Activated CD4-positive, alpha-beta T cell treated with anti-CD3 and anti-CD28 coated beads, Interleukin-2, Interleukin-4, amounts not matched to agents 100 ng/mL and 50 ng/mL, durations not matched to agents 16 hours and 8 hours (primary cell): ENCODE measurements around the gene TK2.
"Not testable (repeated sequence)": the region's sequence is repeated elsewhere in the genome, so short reads cannot be mapped to it uniquely, and the experiment has no call there.

Source experiments
- DNase-seq: peaks from one replicate; pipeline ENCODE4 v3.0.0-alpha.2; 2020; ENCODE audit warnings: low spot score

TK2 gene

GRCh38 chr16:66519482-66520373 is 30.2 kb downstream of the TK2 start:
- DNase-seq, result no peak

- DNase-seq, result no peak
Observed at GRCh38 chr16:66517586-66518263, 32.2 kb downstream of the TK2 start.

- peak; percentile 96 for DNase-seq
Observed at GRCh38 chr16:66516808-66517585, 32.9 kb downstream of the TK2 start.

GRCh38 chr16:66516509-66516807 is 33.5 kb downstream of the TK2 start:
- DNase-seq, result no peak

- peak; percentile 59 for DNase-seq
Observed at GRCh38 chr16:66515596-66516508, 34.1 kb downstream of the TK2 start.

GRCh38 chr16:66514980-66515595 is 34.8 kb downstream of the TK2 start:
- not testable (repeated sequence) for DNase-seq

GRCh38 chr16:66514391-66514790 is 35.5 kb downstream of the TK2 start:
- DNase-seq, result not testable (repeated sequence)

GRCh38 chr16:66513111-66513723 is 36.7 kb downstream of the TK2 start:
- DNase-seq, result no peak

GRCh38 chr16:66512272-66513110 is 37.4 kb downstream of the TK2 start:
- DNase-seq, result no peak

GRCh38 chr16:66511602-66512271 is 38.2 kb downstream of the TK2 start:
- no peak for DNase-seq

- no peak for DNase-seq
Observed at GRCh38 chr16:66510711-66511601, 39.0 kb downstream of the TK2 start.

- DNase-seq, result no peak
Observed at GRCh38 chr16:66510298-66510697, 39.6 kb downstream of the TK2 start.

- DNase-seq, result no peak
Observed at GRCh38 chr16:66509576-66509975, 40.3 kb downstream of the TK2 start.

- DNase-seq, result no peak
Observed at GRCh38 chr16:66508914-66509496, 40.9 kb downstream of the TK2 start.

GRCh38 chr16:66508248-66508913 is 41.5 kb downstream of the TK2 start:
- no peak for DNase-seq

GRCh38 chr16:66507731-66508239 is 42.1 kb downstream of the TK2 start:
- no peak for DNase-seq

GRCh38 chr16:66503612-66504011 is 46.3 kb downstream of the TK2 start:
- DNase-seq, result no peak
